OCI-LY3 (cell line): ENCODE measurements around the gene ZNF556.

ENCODE experiments used
- H2AFZ ChIP-seq: fragments of 200-600, 300-600 bp; shearing (Covaris generic); 2 replicates; pipeline ENCODE4 v1.6.0; 2014; ENCODE audit warnings: antibody characterized with exemption, low read depth, low read length
- H3K27ac ChIP-seq: fragments of 200-600, 300-600 bp; sonication (generic); 2 replicates; pipeline ENCODE4 v1.5.1; 2014; ENCODE audit warnings: mild to moderate bottlenecking, low read length, moderate library complexity, mixed read lengths
- H3K27me3 ChIP-seq: fragments of 200-600, 300-600 bp; sonication (generic); 2 replicates; pipeline ENCODE4 v1.6.1; 2014; ENCODE audit warnings: low read depth, low read length, mixed read lengths
- H3K36me3 ChIP-seq: fragments of 200-600, 300-600 bp; sonication (generic); replicated peaks from 2 replicates; pipeline ENCODE3; 2014; ENCODE audit warnings: low read depth, low read length, mixed read lengths
- H3K4me1 ChIP-seq: fragments of 300-600, 200-600 bp; sonication (generic); 2 replicates; pipeline ENCODE4 v1.6.1; 2014; ENCODE audit warnings: low read length, mixed read lengths
- H3K4me2 ChIP-seq: fragments of 200-600, 300-600 bp; sonication (generic); 2 replicates; pipeline ENCODE4 v1.6.1; 2014; ENCODE audit warnings: low read length, mixed read lengths
- H3K4me3 ChIP-seq: fragments of 300-600, 200-600 bp; sonication (generic); 2 replicates; pipeline ENCODE4 v1.5.1; 2014; ENCODE audit warnings: antibody characterized with exemption, mild to moderate bottlenecking, low read length, moderate library complexity
- H3K79me2 ChIP-seq: fragments of 300-600, 200-600 bp; shearing (Covaris generic); 2 replicates; pipeline ENCODE4 v1.6.1; 2014; ENCODE audit warnings: mild to moderate bottlenecking, low read length, mixed read lengths
- H3K9ac ChIP-seq: fragments of 300-600, 200-600 bp; shearing (Covaris generic); 2 replicates; pipeline ENCODE4 v1.6.0; 2014; ENCODE audit warnings: mild to moderate bottlenecking, low read length, moderate library complexity
- H3K9me3 ChIP-seq: fragments of 200-600, 300-600 bp; shearing (Covaris generic); 2 replicates; pipeline ENCODE4 v1.6.1; 2014; ENCODE audit warnings: low read length, mixed read lengths; ENCODE audit not compliant: insufficient read depth
- H4K20me1 ChIP-seq: fragments of 200-600, 300-600 bp; sonication (generic); 2 replicates; pipeline ENCODE4 v1.6.1; 2016; ENCODE audit warnings: low read length, mixed read lengths; ENCODE audit not compliant: insufficient read depth
- CTCF ChIP-seq: fragments of 200-600, 300-600 bp; sonication (generic); IDR thresholded peaks from 2 replicates; pipeline ENCODE4 v1.5.1; 2014; ENCODE audit warnings: antibody characterized with exemption, low read length, low read depth
- EZH2phosphoT487 ChIP-seq: fragments of 200-600 bp; shearing (Covaris generic); IDR thresholded peaks from 2 replicates; pipeline ENCODE4 v1.6.1; 2018; ENCODE audit warnings: antibody characterized with exemption, mixed run types, low read depth

The ZNF556 gene

DNA sequence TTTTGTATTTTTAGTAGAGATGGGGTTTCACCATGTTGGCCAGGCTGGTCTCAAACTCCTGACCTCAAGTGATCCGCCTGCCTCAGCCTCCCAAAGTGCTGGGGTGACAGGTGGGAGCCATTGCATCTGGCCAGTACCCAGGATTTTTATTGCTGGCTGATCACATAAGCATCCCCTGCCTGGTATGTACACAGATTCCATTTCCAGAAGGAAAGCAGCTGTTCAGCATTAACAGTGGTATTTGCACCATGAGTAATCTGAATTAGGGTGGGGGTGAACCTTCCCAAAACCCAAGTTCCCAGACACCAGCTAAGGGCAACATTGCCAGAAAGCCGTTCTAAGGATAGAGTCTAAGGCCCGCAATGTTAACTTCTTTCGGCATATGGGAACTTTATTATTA lies 18.5 kb upstream of the ZNF556 start:
- Histone ChIP-seq H3K36me3 (peaks cover 73% of the 10 kb centered on the region), H3K27me3 (no peaks in the 10 kb centered on the region)

DNA sequence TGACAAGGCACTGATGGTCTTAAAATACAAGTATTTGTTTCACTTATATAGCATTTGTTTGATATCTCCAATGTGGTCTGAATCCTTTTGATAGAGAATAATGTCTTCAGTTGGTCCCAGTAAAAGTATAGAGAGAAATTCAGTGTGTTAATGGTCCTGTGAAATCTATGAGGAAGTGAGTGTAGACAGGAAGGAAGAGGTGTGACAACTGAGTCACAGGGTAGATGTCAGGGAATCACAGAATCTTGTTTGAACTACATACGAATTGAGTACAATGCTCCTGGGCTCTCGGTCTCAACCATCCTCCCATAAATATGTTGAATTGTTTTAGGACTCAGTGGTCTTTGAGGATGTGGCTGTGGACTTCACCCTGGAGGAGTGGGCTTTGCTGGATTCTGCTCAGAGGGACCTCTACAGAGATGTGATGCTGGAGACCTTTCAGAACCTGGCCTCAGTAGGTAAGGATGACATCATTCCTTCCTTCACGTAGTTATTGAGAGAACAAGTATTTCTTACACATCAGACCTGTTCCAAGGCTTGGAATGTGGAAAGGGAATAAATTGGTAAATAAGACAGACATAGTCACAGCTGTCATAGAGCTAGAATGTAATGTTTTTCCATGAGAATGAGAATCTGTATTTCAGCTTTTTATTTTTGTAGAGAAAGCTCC lies 16.7 kb upstream of the ZNF556 start:
- Histone ChIP-seq H3K9ac (no peak overlapping the region), H2AFZ (no peak overlapping the region), H3K27me3 (no peaks in the 10 kb centered on the region), H3K4me3 (no peak overlapping the region), H3K4me2 (no peak overlapping the region), H4K20me1 (no peaks in the 10 kb centered on the region), H3K9me3 (peaks cover 52% of the 10 kb centered on the region), H3K79me2 (no peaks in the 10 kb centered on the region), H3K36me3 (peaks cover 81% of the 10 kb centered on the region), H3K27ac (no peak overlapping the region), H3K4me1 (no peaks in the 10 kb centered on the region)
- no peak for TF ChIP-seq EZH2phosphoT487
- no peak for TF ChIP-seq CTCF

More for the DNA sequence above, 18.5 kb upstream of the ZNF556 start:
- H3K9ac ChIP-seq, result no peak overlapping the region
- no peaks in the 10 kb centered on the region for H4K20me1 ChIP-seq
- no peaks in the 10 kb centered on the region for H3K79me2 ChIP-seq
- H3K4me3 ChIP-seq, result no peak overlapping the region
- no peak overlapping the region for H3K4me2 ChIP-seq
- no peak for TF ChIP-seq CTCF
- TF ChIP-seq EZH2phosphoT487, result no peak
- no peaks in the 10 kb centered on the region for H3K4me1 ChIP-seq
- H3K9me3 ChIP-seq, result peaks cover 38% of the 10 kb centered on the region
- H2AFZ ChIP-seq, result no peak overlapping the region
- no peak overlapping the region for H3K27ac ChIP-seq

DNA sequence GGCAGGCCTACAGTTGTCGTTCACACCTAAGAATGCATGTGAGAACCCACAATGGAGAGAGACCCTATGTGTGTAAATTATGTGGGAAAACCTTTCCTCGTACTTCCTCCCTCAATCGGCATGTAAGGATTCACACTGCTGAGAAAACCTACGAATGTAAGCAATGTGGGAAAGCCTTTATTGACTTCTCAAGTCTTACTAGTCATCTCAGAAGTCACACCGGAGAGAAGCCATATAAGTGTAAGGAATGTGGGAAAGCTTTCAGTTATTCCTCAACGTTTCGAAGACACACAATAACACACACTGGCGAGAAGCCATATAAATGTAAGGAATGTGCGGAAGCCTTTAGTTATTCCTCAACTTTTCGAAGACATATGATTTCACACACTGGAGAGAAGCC lies 14.5 kb upstream of the ZNF556 start:
- Histone ChIP-seq H3K36me3 (peaks cover 82% of the 10 kb centered on the region), H3K9ac (no peak overlapping the region), H3K79me2 (no peaks in the 10 kb centered on the region), H3K27me3 (no peaks in the 10 kb centered on the region), H4K20me1 (no peaks in the 10 kb centered on the region), H3K9me3 (peaks cover 48% of the 10 kb centered on the region), H3K4me3 (no peak overlapping the region), H3K27ac (no peak overlapping the region), H2AFZ (no peak overlapping the region), H3K4me1 (peaks cover 14% of the 10 kb centered on the region), H3K4me2 (no peak overlapping the region)
- TF ChIP-seq EZH2phosphoT487, result no peak
- TF ChIP-seq CTCF, result no peak

DNA sequence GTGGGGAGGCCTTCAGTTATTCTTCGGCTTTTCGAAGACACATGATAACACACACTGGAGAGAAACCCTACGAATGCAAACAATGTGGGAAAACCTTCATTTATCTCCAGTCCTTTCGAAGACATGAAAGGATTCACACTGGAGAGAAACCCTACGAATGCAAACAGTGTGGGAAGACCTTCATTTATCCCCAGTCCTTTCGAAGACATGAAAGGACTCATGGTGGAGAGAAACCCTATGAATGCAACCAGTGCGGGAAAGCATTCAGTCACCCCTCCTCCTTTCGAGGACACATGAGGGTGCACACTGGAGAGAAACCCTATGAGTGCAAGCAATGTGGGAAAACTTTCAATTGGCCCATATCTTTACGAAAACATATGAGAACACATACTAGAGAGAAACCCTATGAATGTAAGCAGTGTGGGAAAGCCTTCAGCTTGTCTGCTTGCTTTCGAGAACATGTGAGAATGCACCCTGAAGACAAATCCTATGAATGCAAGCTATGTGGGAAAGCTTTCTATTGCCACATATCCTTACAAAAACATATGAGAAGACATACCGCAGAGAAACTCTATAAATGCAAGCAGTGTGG lies 14.0 kb upstream of the ZNF556 start:
- peaks cover 45% of the 10 kb centered on the region for H3K9me3 ChIP-seq
- no peaks in the 10 kb centered on the region for H3K27me3 ChIP-seq
- H3K27ac ChIP-seq, result no peak overlapping the region
- no peak overlapping the region for H2AFZ ChIP-seq
- H3K36me3 ChIP-seq, result peaks cover 79% of the 10 kb centered on the region
- H3K4me1 ChIP-seq, result peaks cover 14% of the 10 kb centered on the region
- no peak for TF ChIP-seq EZH2phosphoT487
- no peak for TF ChIP-seq CTCF
- no peak overlapping the region for H3K9ac ChIP-seq
- H4K20me1 ChIP-seq, result no peaks in the 10 kb centered on the region
- H3K79me2 ChIP-seq, result no peaks in the 10 kb centered on the region
- no peak overlapping the region for H3K4me2 ChIP-seq
- H3K4me3 ChIP-seq, result no peak overlapping the region
